HCT116 (cell line): ENCODE measurements around the gene MUC15. TPM values are rescaled to one million over a fixed set of nuclear protein-coding genes. Genes with fewer than 3 reads are reported as not detected.

ENCODE experiments used
- ATAC-seq: fragments of 200-7000 bp; cut with Tn5 transposase; 2 replicates; pipeline ENCODE4 v1.9.1; 2020; ENCODE audit warnings: mild to moderate bottlenecking, moderate library complexity
- BruUV-seq: library from RNA; stranded (reverse); fragments of 400-500 nt; replicated peaks from 2 replicates; lab custom pipeline; 2021; lab: Mats Ljungman, UMichigan
- CTCF ChIA-PET: fragments of 300-600 bp; sonication (Branson Sonifier 250); formaldehyde crosslinking; loops from one replicate; lab custom pipeline; 2021; ENCODE audit warnings: antibody characterized with exemption; lab: Charles Lee
- POLR2A ChIA-PET: fragments of 300-600, 350-600 bp; sonication (Branson Sonifier 250); formaldehyde crosslinking; loops from one replicate; lab custom pipeline; 2021; ENCODE audit warnings: antibody characterized with exemption; lab: Charles Lee
- RAD21 ChIA-PET, 2 experiments: fragments of 300-600 bp; sonication (Branson Sonifier 250); formaldehyde crosslinking; loops; one replicate each; lab custom pipeline; 2023; ENCODE audit warnings: low total read pairs in 2 of 2; ENCODE audit not compliant: uncharacterized antibody in 2 of 2, unreplicated experiment in 2 of 2, low non-redundant PET in 1 of 2; lab: Charles Lee
- DNase-seq: peaks from one replicate; pipeline ENCODE4 v3.0.0-alpha.2; 2010; ENCODE audit warnings: low read depth, low spot score
- H2AFZ ChIP-seq: fragments of 200-600 bp; shearing (Covaris generic), sonication (generic); 2 replicates; pipeline ENCODE4 v1.6.1; 2017; ENCODE audit warnings: low read depth, mixed run types, mixed read lengths, antibody characterized with exemption, low read length; ENCODE audit not compliant: poor library complexity, severe bottlenecking
- H3K27ac ChIP-seq: 2 replicates; pipeline ENCODE4 v1.5.1; 2012; ENCODE audit warnings: low read depth, low read length
- H3K27me3 ChIP-seq: fragments of 200-600 bp; sonication (generic); 2 replicates; pipeline ENCODE4 v1.6.1; 2016; ENCODE audit warnings: mixed run types, low read length, mixed read lengths; ENCODE audit not compliant: insufficient read depth
- H3K36me3 ChIP-seq, 2 experiments: fragments of 200-500 bp in 1 of 2; fragments of 200-600 bp in 1 of 2; sonication (Bioruptor generic) in 1 of 2; sonication (generic) in 1 of 2; 2 replicates each; pipeline versions ENCODE4 v1.5.1 to v1.6.1; 2014 to 2016; ENCODE audit warnings: low read length in 2 of 2, inconsistent platforms in 1 of 2, mixed read lengths in 1 of 2, mixed run types in 1 of 2; ENCODE audit not compliant: insufficient read depth in 2 of 2, control insufficient read depth in 1 of 2
- H3K4me1 ChIP-seq, 2 experiments: fragments of 200-600 bp in 1 of 2; sonication (generic) in 1 of 2; 2 replicates each; pipeline versions ENCODE4 v1.5.1 to v1.6.1; 2012 to 2017; ENCODE audit warnings: low read length in 2 of 2, inconsistent platforms in 1 of 2, mild to moderate bottlenecking in 1 of 2, mixed read lengths in 1 of 2, mixed run types in 1 of 2, moderate library complexity in 1 of 2; ENCODE audit not compliant: insufficient read depth in 2 of 2, control insufficient read depth in 1 of 2
- H3K4me2 ChIP-seq: fragments of 200-600 bp; sonication (generic); 2 replicates; pipeline ENCODE4 v1.6.1; 2017; ENCODE audit warnings: mixed run types, low read length, mixed read lengths
- H3K4me3 ChIP-seq, 2 experiments: fragments of 200-600 bp in 1 of 2; sonication (generic) in 1 of 2; replicated peaks in 1 of 2; 2 replicates each; pipeline ENCODE4 v1.5.1; 2011 to 2016; ENCODE audit warnings: low read length in 2 of 2, control low read depth in 1 of 2, low read depth in 1 of 2, mild to moderate bottlenecking in 1 of 2, mixed read lengths in 1 of 2, mixed run types in 1 of 2
- H3K79me2 ChIP-seq: fragments of 200-600 bp; sonication (generic); 2 replicates; pipeline ENCODE4 v1.6.1; 2017; ENCODE audit warnings: mild to moderate bottlenecking, mixed run types, low read length, moderate library complexity, mixed read lengths; ENCODE audit not compliant: insufficient read depth
- H3K9ac ChIP-seq: fragments of 200-600 bp; sonication (generic); 2 replicates; pipeline ENCODE4 v1.6.1; 2016; ENCODE audit warnings: low read length, mixed read lengths
- H3K9me2 ChIP-seq: fragments of 200-600 bp; sonication (generic), shearing (Covaris generic); 2 replicates; pipeline ENCODE4 v1.6.1; 2017; ENCODE audit warnings: mixed run types, mild to moderate bottlenecking, moderate library complexity; ENCODE audit not compliant: insufficient read depth
- H3K9me3 ChIP-seq, 2 experiments: fragments of 200-500 bp in 1 of 2; fragments of 200-600 bp in 1 of 2; sonication (Bioruptor generic) in 1 of 2; sonication (generic) in 1 of 2; 2 replicates each; pipeline ENCODE4 v1.6.1; 2014 to 2017; ENCODE audit warnings: low read length in 2 of 2, mixed read lengths in 2 of 2, inconsistent platforms in 1 of 2, low read depth in 1 of 2, mild to moderate bottlenecking in 1 of 2, mixed run types in 1 of 2, moderate library complexity in 1 of 2; ENCODE audit not compliant: control insufficient read depth in 1 of 2, insufficient read depth in 1 of 2
- H4K20me1 ChIP-seq: fragments of 200-600 bp; sonication (generic), shearing (Covaris generic); 2 replicates; pipeline ENCODE4 v1.6.1; 2017; ENCODE audit warnings: mixed run types, mild to moderate bottlenecking, moderate library complexity; ENCODE audit not compliant: insufficient read depth
- CBX3 ChIP-seq: IDR thresholded peaks from 2 replicates; pipeline ENCODE4 v1.6.1; 2012; ENCODE audit warnings: low read depth
- CEBPB ChIP-seq: IDR thresholded peaks from 2 replicates; pipeline ENCODE4 v1.6.1; 2012; ENCODE audit warnings: low read depth
- EGR1 ChIP-seq: IDR thresholded peaks from 2 replicates; pipeline ENCODE4 v1.6.1; 2012; ENCODE audit warnings: low read depth
- ELF1 ChIP-seq: IDR thresholded peaks from 2 replicates; pipeline ENCODE4 v1.6.1; 2012; ENCODE audit warnings: low read depth, borderline replicate concordance
- EZH2 ChIP-seq: fragments of 200-600 bp; sonication (generic); IDR thresholded peaks from 2 replicates; pipeline ENCODE4 v1.6.1; 2017; ENCODE audit warnings: antibody characterized with exemption, mixed run types
- EZH2phosphoT487 ChIP-seq: fragments of 200-600 bp; IDR thresholded peaks from 2 replicates; pipeline ENCODE4 v1.6.1; 2018; ENCODE audit warnings: antibody characterized with exemption, borderline replicate concordance
- FOSL1 ChIP-seq: IDR thresholded peaks from 2 replicates; pipeline ENCODE4 v1.6.1; 2012; ENCODE audit warnings: low read depth
- JUND ChIP-seq: IDR thresholded peaks from 2 replicates; pipeline ENCODE4 v1.6.1; 2012
- POLR2A ChIP-seq: IDR thresholded peaks from 2 replicates; pipeline ENCODE4 v1.7.0; 2011; ENCODE audit warnings: borderline replicate concordance; ENCODE audit not compliant: insufficient read depth, insufficient read length; ENCODE audit errors: extremely low read depth
- POLR2AphosphoS5 ChIP-seq: IDR thresholded peaks from 2 replicates; pipeline ENCODE4 v1.6.1; 2011; ENCODE audit warnings: mild to moderate bottlenecking, low read depth, low read length, moderate library complexity
- SP1 ChIP-seq: IDR thresholded peaks from 2 replicates; pipeline ENCODE4 v1.6.1; 2012; ENCODE audit warnings: low read depth
- SRF ChIP-seq: IDR thresholded peaks from 2 replicates; pipeline ENCODE4 v1.6.1; 2012; ENCODE audit warnings: low read depth
- TCF7L2 ChIP-seq: IDR thresholded peaks from 2 replicates; pipeline ENCODE4 v1.7.0; 2011; ENCODE audit warnings: borderline replicate concordance, inconsistent platforms; ENCODE audit not compliant: insufficient read depth, insufficient read length; ENCODE audit errors: extremely low read depth
- ZFX ChIP-seq: fragments of 450-650 bp; IDR thresholded peaks from 2 replicates; pipeline ENCODE4 v1.6.1; 2017
- ZNF274 ChIP-seq: fragments of 200-500 bp; sonication (Bioruptor generic); IDR thresholded peaks from 2 replicates; pipeline ENCODE4 v1.6.1; 2014; ENCODE audit warnings: mild to moderate bottlenecking, low read depth, low read length, inconsistent platforms
- intact Hi-C: fragments of 100-400 bp; cut with micrococcal nuclease; formaldehyde crosslinking; loops from 2 replicates; pipeline ENCODE4 v1.10.0; 2022
- total RNA-seq: library from RNA; stranded (reverse); gene quantifications from one replicate; pipeline ENCODE4 v1.2.1, GENCODE V29; 2021; ENCODE audit not compliant: unreplicated experiment
- TF ChIP-seq, protein P1 (sequence below): IDR thresholded peaks from 2 replicates; pipeline ENCODE4 v1.6.1; 2012
- TF ChIP-seq, protein P2 (sequence below): IDR thresholded peaks from 2 replicates; pipeline ENCODE4 v1.6.1; 2011; ENCODE audit warnings: mild to moderate bottlenecking, low read length, moderate library complexity; ENCODE audit not compliant: insufficient replicate concordance; ENCODE audit errors: extremely low read depth
- TF ChIP-seq, protein P3 (sequence below), 3 experiments: fragments of 200-600 bp in 1 of 3; sonication (generic) in 1 of 3; IDR thresholded peaks in 2 of 3; conservative IDR thresholded peaks in 1 of 3; 2 replicates each; pipeline ENCODE4 v1.5.1; 2012 to 2017; ENCODE audit warnings: low read depth in 2 of 3, low read length in 2 of 3, antibody characterized with exemption in 1 of 3, borderline replicate concordance in 1 of 3, control low read depth in 1 of 3, mild to moderate bottlenecking in 1 of 3, mixed read lengths in 1 of 3, mixed run types in 1 of 3, moderate library complexity in 1 of 3; ENCODE audit not compliant: insufficient read depth in 1 of 3
- TF ChIP-seq, protein P4 (sequence below): IDR thresholded peaks from 2 replicates; pipeline ENCODE4 v1.6.1; 2012; ENCODE audit warnings: low read depth
- TF ChIP-seq, protein P5 (sequence below): IDR thresholded peaks from 2 replicates; pipeline ENCODE4 v1.6.1; 2012

MUC15 gene
- total RNA-seq, 1 experiment from 2014 or later = not detected

DNA sequence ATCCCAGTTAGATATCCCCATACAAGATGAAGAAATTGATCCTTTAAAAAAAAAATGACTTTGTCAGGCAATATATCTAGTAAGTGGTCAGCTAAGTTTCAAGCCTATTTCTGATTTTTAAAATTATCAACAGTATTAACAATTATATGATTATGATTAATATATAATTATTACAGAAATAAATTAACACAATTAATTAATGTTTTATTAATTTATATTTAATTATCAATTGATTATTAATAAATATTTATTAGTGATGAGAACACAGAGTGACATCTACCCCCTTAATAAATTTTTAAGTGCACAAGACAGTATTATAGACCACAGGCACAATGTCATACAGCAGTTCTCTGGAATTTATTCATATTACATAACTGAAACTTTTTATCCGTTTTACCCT lies 22.0 kb downstream of the MUC15 start:
- BruUV-seq = no TSS peak
- peaks cover 0 to 23% of the 10 kb centered on the region in 2 experiments; a peak in 1 of 4 replicates for H3K9me3 ChIP-seq

More for the DNA sequence above, 22.0 kb downstream of the MUC15 start:
- no peak for ATAC-seq
- intact Hi-C loops = no loop called here
- Histone ChIP-seq H3K36me3 (no peaks in the 10 kb centered on the region), H3K27me3 (no peaks in the 10 kb centered on the region), H3K9ac (no peak overlapping the region), H2AFZ (no peak overlapping the region), H3K4me2 (no peak overlapping the region), H3K27ac (no peak overlapping the region), H4K20me1 (no peaks in the 10 kb centered on the region), H3K4me1 (no peaks in the 10 kb centered on the region), H3K79me2 (no peaks in the 10 kb centered on the region), H3K9me2 (no peaks in the 10 kb centered on the region), H3K4me3 (no peak overlapping the region)
- ChIA-PET CTCF (no interaction called here), RAD21 (no interaction called here), POLR2A (no interaction called here)
- TF ChIP-seq, protein P1, sequence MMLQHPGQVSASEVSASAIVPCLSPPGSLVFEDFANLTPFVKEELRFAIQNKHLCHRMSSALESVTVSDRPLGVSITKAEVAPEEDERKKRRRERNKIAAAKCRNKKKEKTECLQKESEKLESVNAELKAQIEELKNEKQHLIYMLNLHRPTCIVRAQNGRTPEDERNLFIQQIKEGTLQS = no peak
- no peak for TF ChIP-seq ZFX
- TF ChIP-seq SRF = no peak
- TF ChIP-seq ZNF274 = no peak
- TF ChIP-seq CBX3 = no peak
- TF ChIP-seq JUND = no peak
- no peak for TF ChIP-seq EZH2phosphoT487
- TF ChIP-seq EZH2 = no peak
- TF ChIP-seq FOSL1 = no peak
- no peak for TF ChIP-seq POLR2AphosphoS5
- TF ChIP-seq SP1 = no peak
- TF ChIP-seq, protein P2, sequence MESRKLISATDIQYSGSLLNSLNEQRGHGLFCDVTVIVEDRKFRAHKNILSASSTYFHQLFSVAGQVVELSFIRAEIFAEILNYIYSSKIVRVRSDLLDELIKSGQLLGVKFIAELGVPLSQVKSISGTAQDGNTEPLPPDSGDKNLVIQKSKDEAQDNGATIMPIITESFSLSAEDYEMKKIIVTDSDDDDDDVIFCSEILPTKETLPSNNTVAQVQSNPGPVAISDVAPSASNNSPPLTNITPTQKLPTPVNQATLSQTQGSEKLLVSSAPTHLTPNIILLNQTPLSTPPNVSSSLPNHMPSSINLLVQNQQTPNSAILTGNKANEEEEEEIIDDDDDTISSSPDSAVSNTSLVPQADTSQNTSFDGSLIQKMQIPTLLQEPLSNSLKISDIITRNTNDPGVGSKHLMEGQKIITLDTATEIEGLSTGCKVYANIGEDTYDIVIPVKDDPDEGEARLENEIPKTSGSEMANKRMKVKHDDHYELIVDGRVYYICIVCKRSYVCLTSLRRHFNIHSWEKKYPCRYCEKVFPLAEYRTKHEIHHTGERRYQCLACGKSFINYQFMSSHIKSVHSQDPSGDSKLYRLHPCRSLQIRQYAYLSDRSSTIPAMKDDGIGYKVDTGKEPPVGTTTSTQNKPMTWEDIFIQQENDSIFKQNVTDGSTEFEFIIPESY = no peak
- no peak for TF ChIP-seq POLR2A
- TF ChIP-seq, protein P3, sequence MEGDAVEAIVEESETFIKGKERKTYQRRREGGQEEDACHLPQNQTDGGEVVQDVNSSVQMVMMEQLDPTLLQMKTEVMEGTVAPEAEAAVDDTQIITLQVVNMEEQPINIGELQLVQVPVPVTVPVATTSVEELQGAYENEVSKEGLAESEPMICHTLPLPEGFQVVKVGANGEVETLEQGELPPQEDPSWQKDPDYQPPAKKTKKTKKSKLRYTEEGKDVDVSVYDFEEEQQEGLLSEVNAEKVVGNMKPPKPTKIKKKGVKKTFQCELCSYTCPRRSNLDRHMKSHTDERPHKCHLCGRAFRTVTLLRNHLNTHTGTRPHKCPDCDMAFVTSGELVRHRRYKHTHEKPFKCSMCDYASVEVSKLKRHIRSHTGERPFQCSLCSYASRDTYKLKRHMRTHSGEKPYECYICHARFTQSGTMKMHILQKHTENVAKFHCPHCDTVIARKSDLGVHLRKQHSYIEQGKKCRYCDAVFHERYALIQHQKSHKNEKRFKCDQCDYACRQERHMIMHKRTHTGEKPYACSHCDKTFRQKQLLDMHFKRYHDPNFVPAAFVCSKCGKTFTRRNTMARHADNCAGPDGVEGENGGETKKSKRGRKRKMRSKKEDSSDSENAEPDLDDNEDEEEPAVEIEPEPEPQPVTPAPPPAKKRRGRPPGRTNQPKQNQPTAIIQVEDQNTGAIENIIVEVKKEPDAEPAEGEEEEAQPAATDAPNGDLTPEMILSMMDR (IDR thresholded peaks at IDR 0.05 in 2 of 3, conservative IDR thresholded peaks at IDR 0.05 in 1 of 3; ENCODE audit: borderline replicate concordance in 1 of 3, insufficient read depth in 1 of 3, low read depth in 2 of 3, low read length in 2 of 3) = no peak
- TF ChIP-seq, protein P4, sequence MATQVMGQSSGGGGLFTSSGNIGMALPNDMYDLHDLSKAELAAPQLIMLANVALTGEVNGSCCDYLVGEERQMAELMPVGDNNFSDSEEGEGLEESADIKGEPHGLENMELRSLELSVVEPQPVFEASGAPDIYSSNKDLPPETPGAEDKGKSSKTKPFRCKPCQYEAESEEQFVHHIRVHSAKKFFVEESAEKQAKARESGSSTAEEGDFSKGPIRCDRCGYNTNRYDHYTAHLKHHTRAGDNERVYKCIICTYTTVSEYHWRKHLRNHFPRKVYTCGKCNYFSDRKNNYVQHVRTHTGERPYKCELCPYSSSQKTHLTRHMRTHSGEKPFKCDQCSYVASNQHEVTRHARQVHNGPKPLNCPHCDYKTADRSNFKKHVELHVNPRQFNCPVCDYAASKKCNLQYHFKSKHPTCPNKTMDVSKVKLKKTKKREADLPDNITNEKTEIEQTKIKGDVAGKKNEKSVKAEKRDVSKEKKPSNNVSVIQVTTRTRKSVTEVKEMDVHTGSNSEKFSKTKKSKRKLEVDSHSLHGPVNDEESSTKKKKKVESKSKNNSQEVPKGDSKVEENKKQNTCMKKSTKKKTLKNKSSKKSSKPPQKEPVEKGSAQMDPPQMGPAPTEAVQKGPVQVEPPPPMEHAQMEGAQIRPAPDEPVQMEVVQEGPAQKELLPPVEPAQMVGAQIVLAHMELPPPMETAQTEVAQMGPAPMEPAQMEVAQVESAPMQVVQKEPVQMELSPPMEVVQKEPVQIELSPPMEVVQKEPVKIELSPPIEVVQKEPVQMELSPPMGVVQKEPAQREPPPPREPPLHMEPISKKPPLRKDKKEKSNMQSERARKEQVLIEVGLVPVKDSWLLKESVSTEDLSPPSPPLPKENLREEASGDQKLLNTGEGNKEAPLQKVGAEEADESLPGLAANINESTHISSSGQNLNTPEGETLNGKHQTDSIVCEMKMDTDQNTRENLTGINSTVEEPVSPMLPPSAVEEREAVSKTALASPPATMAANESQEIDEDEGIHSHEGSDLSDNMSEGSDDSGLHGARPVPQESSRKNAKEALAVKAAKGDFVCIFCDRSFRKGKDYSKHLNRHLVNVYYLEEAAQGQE = no peak
- no peak for TF ChIP-seq EGR1
- TF ChIP-seq, protein P5, sequence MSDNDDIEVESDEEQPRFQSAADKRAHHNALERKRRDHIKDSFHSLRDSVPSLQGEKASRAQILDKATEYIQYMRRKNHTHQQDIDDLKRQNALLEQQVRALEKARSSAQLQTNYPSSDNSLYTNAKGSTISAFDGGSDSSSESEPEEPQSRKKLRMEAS = no peak
- TF ChIP-seq ELF1 = no peak
- TF ChIP-seq TCF7L2 = no peak
- TF ChIP-seq CEBPB = no peak
- DNase-seq = no peak
